HG03159 (cell line): ENCODE results near the gene ITPR2.

Experiments used
- ATAC-seq: cut with Tn5 transposase; IDR thresholded peaks from one replicate; pipeline ENCODE4 v1.9.1; 2021; ENCODE audit warnings: mild to moderate bottlenecking, moderate library complexity; ENCODE audit not compliant: unreplicated experiment

ITPR2 gene

DNA sequence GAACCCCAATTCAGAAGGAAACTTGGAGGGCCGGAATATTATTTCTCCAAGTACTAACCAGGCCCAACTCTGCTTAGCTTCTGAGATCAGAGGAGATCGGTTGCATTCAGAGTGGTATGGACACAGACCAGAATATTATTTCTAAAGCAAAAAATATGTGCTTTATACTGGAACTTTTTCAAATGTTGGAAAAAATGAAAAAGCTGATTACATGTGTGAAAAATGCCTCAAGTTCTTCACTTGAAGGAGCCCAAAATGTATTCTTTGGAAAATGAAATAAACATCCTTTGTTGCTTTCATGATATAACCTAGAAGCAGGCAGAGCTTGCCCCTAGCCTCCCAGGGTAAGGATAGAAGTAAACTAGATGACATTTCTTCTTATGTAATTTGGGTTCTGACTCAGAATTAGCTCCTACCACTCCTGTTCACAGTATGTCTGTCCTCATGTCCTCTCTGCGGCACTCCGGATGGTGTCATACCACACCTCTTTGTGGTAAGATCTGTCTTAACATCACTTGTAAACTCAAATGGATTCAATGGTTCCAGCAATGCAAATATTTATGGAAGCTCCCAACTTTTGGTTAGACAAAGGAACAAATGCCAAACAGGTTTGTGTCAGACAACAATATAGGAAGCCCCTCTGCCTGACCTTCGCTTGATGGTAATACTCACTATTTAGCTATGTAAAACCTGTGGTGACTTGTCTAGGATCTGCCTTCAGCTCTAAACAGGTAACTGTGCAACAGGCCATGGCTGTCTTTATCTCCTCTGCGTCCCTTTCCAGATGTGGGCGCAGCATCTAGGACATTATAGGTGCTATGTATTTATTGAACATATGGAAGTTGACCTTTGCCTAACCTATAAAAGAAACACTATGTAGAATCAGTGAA is 459.1 kb downstream of the ITPR2 start:
- no peak for ATAC-seq

DNA sequence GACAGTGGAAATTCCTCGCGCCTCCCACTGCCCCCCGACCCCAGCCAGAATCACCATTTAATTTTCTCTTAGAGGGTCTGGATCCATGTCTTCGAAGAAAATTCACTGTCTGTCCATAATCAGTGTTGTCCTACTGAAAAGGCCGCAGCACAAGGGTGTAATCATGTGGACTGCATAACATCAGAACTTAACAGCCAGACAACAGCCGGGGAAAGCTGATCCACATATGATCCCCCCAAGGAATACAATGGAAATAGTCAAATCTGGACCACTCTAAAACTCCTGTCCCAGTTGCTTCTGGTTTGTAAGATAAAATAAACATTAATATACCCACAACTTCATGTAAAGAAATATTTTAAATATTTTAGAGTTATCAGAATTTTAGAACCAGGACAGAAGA is 460.1 kb downstream of the ITPR2 start:
- ATAC-seq, result no peak

DNA sequence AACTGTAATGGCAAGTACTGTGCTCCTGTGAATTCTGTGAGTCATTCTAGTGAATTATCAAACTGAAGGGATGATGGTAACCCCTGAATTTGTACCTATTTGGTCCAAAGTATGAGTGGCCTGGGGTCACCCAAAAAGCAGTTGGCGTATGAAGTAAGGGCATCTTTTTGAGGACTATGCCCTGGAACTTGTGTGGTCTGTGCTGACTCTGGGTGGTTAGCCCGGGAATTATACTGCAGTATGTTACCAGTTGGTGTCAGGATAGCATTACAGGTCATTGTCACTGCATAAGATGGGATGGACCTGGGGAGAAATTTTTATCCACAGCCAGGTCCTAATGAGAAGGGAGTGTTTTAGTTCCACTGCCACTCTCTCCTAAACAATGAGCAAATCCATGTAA is 462.9 kb downstream of the ITPR2 start:
- no peak for ATAC-seq

DNA sequence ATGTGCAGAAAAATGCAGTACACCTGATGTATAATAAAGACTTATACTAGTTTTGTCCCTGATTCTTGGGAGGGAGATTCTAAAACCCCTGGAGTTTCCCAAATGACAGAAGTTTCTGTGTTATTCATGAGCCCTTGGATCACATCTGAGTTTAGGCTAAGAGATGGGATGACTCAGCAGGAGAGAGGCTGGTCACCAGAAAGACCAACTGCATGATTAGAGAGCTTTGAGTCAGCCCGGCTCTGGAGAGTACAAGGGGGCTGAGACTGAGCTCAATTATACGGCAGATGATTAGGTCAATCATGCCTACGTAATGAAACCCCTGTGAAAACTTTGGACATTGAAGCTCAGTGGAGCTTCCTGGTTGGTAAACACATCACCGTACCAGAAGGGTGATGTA is 463.4 kb downstream of the ITPR2 start:
- no peak for ATAC-seq

- no peak for ATAC-seq
Observed at GRCh38 chr12:26367991-26368730, 464.8 kb downstream of the ITPR2 start.

- ATAC-seq, result no peak
Observed at GRCh38 chr12:26361964-26362363, 471.0 kb downstream of the ITPR2 start.

GRCh38 chr12:26360062-26360461 is 472.9 kb downstream of the ITPR2 start:
- ATAC-seq, result no peak

- no peak for ATAC-seq
Observed at GRCh38 chr12:26359576-26359975, 473.4 kb downstream of the ITPR2 start.

GRCh38 chr12:26358651-26359050 is 474.3 kb downstream of the ITPR2 start:
- no peak for ATAC-seq

DNA sequence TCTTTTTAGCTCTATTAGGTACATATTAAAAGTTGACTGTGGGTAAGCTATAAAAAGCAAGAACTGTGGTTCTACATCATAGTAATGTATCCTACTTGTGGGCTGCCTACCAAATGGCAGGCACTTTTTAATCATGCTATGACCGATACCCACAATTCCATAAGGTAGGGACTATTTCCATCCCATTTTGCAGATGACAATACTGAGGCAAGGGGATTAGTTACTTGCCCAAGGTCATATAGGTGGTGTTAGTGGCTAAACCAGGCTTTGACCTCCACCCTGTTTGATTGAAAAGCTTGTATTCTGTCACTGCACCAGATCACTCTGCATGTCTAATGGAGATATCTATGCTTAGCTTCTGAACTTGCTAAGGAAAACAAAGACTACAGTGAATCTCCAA is 485.7 kb downstream of the ITPR2 start:
- no peak for ATAC-seq

DNA sequence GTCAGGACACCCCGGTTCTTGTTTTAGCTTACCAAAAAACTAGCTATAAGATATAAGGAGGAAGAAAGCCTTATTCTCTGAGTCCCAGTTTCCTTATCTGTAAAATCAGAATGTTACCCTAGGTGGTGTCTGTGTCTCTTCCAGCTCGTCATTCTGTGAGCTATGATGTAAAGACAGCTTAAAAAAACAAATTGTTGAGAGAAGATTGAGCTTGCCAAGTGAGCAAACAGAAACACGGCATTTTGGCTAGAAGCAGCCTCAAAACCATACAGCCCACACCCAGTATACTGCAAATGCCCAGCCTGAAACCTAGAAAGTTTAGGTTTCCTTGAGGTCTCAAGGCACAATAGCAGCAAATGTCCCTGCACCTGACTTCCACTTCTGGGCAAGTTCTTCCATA is 486.3 kb downstream of the ITPR2 start:
- ATAC-seq, result no peak

DNA sequence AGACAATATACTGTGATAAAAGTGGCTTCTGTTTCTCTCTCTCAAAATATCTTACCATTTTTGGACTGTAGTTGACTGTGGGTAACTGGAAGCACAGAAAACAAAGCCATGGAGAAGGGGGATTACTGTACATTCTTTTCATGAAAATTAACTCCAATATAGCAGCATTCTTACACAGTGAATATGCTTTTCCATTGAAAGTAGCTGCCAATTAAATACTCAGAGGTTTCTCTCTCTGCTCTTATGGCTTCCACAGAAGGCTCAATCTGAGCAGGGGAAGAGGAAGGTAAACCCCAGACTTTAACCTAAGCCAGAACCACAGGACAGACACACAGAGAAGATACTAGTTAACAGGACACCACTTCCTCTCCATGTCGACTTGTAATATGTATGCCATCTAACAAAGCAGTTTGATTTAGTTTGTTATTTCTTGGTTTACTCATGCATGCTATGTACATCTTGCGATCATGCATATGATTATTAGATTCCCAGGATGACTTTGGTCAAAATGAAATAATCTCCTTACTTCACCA is 487.5 kb downstream of the ITPR2 start:
- ATAC-seq, result no peak

DNA sequence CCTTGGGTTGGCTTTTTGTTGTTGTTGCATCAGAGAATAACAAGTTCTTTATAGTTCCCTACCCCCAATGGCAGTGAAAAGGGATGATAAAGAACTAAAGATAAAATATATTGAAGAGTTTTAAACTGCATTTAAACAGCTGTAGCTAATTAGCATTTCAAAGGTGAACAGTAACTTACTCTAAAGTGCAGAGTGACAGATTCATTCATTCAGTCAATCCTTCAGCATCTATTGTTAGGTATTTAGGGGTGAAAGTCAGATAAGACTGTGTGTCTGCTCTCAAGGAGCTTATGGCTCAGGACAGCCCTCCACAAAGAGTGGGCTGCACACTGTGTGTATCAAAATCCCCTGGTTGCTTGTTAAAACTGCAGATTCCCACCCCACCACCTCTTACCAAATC is 491.5 kb downstream of the ITPR2 start:
- ATAC-seq, result no peak

GRCh38 chr12:26340649-26341048 is 492.3 kb downstream of the ITPR2 start:
- no peak for ATAC-seq

DNA sequence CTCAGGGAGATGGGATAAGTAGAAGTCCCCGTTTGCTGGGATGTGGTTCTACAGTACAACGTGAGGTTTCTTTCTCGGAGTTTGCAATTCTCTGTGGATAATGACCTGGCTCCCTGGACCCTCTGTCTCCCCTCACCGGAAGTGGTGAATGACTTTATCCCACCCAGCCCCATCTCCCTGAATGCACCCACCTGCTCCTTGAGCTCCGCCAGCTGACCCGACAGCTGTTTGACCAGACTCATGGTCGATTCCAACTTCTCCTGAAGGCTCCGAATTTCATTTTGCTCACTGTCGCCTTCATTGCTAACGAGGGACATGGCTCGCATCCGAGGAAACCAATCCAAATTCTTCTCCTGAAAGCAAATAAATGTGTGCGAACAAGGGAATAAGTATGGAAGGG is 493.0 kb downstream of the ITPR2 start:
- no peak for ATAC-seq

DNA sequence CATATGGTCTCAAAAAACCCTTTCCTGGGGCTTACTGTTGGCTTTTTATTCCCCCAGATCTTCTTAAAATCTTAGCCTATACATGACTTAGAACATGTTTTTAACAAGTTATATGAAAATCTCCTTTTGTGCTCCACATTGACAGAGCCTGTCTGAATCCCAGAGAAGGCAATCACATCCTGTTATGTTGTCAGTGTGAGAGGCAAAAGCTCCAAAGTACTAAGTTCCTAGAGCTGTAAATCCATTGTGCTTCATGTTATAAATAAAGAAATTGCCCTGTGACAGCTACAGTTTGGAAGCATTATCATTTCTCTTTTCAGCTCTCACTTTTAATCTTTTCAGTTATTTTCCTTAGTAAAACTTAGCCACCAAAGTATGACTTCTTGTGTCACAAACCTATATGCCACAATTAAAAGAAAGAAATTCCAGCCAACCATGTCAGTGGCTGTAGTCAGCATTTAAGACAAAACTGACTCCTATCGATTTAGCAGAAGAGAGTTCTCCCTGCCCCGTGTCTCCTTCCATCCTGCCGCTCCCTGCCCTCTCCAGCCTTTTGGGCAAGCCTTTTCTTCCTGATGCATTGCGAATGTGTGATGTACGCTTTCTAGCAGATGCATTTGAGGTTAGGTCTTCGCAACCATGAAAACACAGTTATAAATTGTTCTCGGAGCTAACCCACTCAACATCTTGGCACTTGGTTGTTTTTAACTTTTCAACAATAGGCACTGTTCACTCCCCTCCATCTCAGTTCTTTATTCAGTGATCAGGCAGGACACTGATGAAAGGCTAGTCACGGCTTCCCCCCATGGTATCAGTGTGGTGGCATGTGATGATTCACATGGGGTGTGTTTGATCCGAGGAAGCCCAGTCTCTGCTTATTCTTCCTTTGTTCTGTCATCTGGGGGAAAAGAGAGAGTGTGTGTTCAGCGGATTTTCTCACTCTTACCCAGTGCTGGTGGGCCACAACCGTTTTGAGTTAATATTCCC is 494.1 kb downstream of the ITPR2 start:
- no peak for ATAC-seq

DNA sequence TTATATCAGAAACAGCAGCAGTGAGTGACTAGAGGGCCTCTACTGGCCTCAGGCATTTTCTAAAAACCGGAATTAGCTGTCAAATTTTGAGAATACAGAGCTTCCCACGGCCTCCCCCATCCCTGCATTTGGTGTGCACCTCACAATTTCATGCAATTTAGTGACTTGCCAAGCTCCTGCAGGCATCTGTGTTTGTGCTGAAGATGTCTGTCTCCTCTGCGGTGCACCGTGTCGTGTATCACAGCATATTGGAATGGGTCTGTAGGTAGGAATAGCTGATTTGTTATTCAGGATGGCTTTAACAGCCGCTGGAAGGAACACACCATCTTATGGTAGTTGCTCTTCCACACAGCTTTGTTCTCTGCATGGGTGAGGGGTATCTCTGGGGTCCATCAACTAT is 497.3 kb downstream of the ITPR2 start:
- no peak for ATAC-seq

DNA sequence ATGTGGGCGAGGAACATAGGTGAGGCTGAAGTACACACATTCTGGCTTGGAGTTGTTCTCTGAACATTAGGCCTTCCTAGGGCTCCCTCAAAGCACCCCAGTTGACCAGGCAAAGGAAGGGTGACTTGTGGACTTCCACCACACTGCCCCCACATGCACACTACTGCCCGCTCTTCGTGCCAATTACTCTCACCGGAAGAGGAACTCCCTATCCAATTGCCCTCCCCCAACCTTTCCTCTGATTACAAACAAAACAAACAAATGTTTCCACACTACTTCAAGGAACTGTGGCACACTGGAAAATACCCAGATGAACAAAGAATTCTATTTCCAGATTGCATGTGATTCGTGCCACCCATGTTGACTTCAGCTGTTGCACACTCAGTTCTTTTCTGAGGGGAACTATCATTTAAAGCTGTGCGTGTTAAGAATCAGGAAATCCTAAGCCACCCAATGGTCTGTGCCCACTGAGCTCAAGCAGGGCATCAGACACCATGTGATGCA is 498.3 kb downstream of the ITPR2 start:
- no peak for ATAC-seq

DNA sequence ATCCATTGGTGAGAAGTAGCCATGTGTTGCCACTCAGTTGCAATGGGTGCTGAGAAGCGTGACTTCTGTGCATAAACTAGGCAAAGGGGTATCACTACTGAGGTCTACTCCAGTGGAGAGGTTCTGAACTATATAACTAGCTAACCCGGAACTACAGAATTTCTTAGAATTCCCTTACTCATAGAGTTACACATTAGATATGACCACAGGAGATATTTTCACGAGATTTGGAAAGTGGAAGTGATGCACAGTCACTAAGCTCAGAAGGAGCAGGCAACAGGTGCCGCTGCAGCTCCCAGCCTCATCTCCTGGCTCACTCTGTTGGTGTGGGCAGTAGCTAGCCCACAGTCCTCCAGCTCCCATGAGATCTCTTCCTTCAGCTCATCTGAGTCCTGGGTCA is 501.0 kb downstream of the ITPR2 start:
- ATAC-seq, result no peak

DNA sequence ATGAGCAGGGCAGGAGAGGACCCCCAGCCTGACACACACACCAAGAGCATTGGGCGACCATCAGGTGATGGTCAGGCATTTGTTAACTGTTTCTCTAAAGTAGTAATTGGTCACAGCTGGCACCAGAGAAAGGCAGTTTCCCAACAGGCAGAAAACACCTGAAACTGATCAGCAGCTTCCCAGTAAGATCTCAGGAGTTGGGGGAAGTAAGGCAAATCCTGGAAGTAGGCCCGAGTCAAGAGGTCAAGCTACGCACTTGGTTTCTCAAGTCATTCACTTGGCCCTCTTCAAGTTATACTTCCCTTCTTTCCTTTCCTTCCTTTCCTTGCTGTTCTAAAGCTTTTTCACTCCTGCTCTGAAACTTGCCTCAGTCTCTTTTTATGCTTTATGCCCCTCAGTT is 501.9 kb downstream of the ITPR2 start:
- no peak for ATAC-seq
